UCSD-AML1 (cell line): ENCODE results near the gene CISD3.

Source experiments
- DNase-seq: peaks from one replicate; lab custom pipeline; 2025; ENCODE audit not compliant: unreplicated experiment; lab: John Stamatoyannopoulos, UW

CISD3 gene

GRCh38 chr17:38742411-38743308, 12.5 kb downstream of the CISD3 start:
- no peak for DNase-seq

DNA sequence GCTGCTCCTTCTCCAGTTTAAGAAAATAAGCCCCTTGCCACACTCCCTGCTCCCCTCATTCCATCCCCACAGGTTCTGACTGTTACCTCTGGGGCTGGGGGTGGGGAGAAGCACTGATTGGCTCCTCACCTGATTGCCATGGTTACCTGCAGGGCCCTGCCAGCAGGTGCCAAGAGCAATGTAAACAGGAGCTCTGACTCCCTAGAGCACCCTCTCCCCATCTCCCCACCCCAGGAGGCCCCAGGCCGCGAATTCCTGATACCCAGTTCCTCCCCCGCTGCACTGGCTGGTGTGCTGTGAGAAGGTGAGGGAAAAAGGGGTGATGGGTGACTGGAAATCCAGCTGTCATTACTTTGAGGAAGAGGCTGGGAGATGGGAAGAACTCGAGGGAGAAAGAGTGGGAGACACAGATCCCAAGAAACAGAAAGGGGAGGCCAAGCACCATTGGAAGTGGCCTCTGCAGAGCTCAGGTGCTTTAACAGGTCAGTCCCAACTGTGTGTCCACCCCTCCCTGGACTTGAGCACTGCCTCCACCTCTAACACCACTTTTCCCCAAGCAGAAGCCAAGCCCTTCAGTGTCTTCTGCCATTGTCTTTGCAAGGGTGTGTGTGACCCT, 13.5 kb downstream of the CISD3 start:
- DNase-seq: no peak

GRCh38 chr17:38745545-38745944, 15.4 kb downstream of the CISD3 start:
- no peak for DNase-seq

GRCh38 chr17:38746004-38746848, 16.1 kb downstream of the CISD3 start:
- DNase-seq: no peak

- DNase-seq: no peak
These were observed 16.8 kb downstream of the CISD3 start for GRCh38 chr17:38746849-38747462.

DNA sequence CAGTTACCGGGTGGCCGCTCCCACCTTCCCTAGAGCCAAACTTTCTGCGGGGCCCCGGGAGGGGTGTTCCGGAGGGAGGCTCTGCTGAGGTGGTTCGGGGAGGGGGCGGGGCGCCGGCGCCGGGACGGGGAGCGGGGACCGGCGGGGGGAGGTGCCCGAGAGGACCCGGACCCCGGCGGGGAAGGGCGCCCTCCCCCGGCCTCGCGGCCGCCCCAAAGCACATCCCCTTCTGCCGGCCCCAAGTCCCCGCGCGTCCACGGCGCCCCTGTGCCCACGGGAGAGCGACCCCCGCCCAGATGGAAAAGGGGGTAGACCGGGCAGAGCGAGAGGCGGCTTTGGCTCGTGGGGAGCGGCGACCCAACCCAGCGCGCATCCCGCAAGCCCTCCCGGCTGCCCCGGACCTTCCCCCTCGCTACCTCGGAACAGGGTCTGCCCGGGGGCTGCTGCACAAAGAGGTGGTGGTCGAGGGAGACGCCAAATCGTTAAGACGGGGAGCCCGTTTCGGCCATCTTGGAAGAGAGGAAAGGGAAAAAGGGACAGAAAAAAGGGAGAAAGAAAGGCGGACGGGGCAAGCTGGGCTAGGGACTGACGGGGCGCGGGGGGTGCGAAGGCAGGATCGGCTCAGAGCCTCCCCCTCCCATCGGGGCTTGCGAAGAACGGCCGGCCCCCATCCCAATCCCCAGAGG, 17.5 kb downstream of the CISD3 start:
- peak; percentile 57 for DNase-seq

- DNase-seq: peak; percentile 79
These were observed 18.2 kb downstream of the CISD3 start, which contains the start of gene PCGF2 for GRCh38 chr17:38748149-38748891. TSS of gene PCGF2 (minus strand) at chr17:38748336. CDS start at chr17:38740402, 7,934 bp downstream.

GRCh38 chr17:38748892-38749222, 18.7 kb downstream of the CISD3 start:
- DNase-seq: no peak

- DNase-seq: peak; percentile 80
These were observed 19.3 kb downstream of the CISD3 start for GRCh38 chr17:38749223-38750043.

GRCh38 chr17:38750044-38750311, 19.8 kb downstream of the CISD3 start:
- DNase-seq: no peak

DNA sequence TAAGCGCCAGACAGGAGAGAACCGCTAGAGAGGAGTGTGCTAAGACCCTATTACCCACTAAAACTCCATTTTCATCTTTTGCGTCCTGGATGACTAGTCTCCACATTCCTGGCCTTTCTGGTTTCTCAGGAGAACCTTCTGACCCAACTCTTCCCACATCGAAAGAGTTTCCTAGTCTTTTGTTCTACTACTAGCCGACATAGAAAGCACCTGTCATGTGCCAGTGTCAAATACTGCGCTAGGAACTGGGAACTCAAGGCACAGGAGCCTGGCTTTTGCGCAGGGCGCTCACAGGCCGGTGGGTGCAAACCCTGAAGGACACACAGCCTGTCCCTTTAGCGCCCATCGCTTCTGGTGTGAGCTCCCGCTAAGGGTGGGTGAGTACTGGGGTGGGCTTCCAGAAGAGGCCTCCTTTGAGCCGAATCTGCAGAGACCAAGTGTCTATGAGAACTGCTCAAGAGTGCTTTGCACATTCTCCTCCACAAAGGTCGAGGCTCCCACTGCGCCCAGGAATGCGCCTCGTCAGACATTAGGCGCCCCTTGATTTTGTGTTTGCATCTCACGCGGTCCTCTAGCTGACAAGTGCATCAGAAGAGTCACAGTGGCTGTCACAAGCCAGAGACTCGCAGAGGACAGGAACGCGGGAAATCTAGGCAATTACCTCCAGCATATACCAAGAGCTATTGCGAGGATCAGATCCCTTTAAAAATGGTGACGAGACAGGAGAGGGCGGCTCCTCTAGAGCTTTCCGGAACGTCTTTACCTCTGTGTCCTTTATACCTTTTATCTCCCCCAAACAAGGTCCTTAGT, 20.4 kb downstream of the CISD3 start:
- DNase-seq: no peak

DNA sequence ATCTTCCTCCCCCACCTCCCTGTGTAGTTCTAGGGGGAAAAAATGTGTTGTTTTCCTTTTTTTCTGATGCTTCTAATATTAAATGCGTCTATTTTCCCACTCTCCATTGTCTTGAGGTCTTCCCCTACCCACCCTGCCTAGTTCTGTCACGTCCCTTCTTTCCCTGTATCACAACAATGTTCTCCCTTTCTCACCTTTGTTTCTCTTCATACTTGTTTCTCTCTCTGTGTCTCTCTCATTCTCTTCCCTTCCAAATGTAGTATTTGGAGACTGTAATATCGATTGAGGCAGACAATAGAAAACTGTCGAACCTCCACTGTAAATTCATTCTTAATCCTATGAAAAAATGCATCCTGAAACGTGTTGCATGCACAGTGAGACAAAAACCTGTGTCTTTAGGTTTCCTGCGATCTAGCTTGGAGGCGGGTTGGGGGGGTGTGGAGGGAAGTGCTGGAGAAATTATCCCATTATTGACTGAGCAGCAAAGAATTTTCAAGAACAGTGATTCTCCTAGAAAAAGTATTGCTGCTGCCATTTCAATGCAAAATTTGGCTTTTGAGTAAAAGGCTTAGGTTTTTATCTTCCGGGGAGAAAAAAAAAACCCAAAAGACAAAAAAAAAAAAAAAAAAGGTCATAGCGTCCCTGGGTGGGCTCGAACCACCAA, 21.1 kb downstream of the CISD3 start:
- DNase-seq: no peak

DNA sequence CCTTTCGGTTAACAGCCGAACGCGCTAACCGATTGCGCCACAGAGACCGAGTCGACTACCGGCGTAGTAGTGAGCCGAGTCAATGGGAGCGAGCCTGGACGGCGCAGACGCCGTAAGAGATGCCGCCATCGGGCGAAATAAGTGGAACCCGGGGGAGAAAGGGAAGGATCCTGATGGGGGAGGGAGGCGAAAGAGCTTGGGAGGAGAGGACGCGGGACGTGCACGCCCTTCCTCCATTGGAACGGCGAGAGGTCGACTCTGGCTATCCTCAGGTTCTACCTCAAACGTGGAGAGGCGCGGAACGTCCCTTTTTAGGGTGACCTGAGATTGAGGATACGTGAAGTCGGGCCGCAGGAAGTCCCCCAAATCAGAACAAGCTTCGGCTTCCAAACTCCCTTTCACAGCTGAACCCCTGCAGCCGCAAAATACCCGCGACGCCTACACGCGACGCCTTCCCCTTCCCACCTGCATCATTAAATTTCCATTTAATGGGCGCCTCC, 21.7 kb downstream of the CISD3 start:
- peak; percentile 90 for DNase-seq

- peak; percentile 98 for DNase-seq
These were observed 22.3 kb downstream of the CISD3 start, which contains the start of gene PSMB3 for GRCh38 chr17:38752308-38753070. TSS of gene PSMB3 (plus strand) at chr17:38752741. CDS start at chr17:38752827, 86 bp downstream.

- no peak for DNase-seq
These were observed 22.9 kb downstream of the CISD3 start for GRCh38 chr17:38753071-38753506.

DNA sequence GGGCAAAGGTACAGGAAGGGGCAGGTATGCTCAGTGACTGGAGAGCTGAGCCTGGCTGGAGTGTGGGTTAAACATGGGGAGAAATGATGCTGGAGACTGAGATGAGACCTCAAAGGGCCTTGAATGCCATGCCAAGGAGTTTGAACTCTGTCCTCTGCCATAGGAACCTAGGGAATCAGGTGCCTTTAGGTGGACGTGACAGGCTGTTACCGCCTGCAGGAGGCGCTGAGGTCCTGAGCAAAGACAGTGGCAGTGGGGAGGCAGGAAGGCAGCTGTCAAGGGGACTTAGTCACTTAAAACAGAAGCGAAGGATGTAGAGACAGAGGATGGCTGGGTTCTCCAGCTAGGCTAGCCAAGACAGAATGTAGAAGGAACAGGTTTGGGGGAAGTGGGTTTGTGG, 31.5 kb downstream of the CISD3 start:
- peak; percentile 44 for DNase-seq

GRCh38 chr17:38762231-38762630, 32.1 kb downstream of the CISD3 start:
- DNase-seq: no peak
